Measurements from ENCODE around the gene E2F7.
"Not testable (repeated sequence)": the region's sequence is repeated elsewhere in the genome, so short reads cannot be mapped to it uniquely, and the experiment has no call there.

E2F7 gene

DNA sequence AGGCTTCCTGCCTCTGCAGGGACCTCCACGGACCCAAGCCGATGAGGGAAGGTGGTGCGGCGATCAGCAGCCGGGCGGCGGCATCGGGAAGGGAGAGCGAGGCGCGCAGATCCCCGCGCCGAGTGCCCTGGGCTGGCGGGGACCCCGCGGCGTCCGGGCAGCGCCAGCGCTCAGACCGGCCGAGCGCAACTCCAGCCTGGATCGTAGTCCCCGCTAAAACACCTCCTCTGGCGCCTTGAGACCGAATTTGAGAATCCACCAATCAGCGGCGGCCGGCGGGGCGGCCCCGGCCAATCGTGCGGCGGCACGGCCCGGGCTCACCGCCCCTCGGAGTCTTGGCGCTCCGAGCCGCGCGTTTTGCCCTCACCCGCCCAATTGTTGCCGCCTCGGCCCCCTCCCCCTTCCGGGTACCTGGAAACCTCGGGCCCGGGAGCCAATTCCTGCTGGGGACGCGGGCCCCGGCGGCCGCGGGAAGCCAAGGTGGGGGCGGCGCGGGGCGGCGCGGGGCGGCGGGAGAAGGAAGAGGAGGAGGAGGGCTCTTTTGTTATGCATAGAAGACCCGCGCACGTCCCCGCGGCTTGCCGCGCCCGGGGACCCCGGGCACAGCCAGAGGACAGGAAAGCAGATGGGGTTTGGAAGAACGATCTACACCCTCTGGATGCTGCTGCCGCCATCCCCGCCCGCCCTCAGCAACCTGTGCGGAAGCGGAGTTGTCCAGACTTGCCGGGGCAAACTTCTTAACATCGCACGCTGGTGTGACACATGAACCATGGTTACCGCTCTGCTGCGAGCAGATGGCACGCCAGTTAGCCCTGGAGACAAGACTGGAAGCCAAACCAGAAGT lies at the start of gene E2F7:
Gene E2F7, minus strand, starts transcription at position 209 of the 844 bp plus-strand sequence. CDS start 934 bp downstream, outside the sequence.
- DNase-seq (ENCODE audit: low spot score): peak; percentile 92

DNA sequence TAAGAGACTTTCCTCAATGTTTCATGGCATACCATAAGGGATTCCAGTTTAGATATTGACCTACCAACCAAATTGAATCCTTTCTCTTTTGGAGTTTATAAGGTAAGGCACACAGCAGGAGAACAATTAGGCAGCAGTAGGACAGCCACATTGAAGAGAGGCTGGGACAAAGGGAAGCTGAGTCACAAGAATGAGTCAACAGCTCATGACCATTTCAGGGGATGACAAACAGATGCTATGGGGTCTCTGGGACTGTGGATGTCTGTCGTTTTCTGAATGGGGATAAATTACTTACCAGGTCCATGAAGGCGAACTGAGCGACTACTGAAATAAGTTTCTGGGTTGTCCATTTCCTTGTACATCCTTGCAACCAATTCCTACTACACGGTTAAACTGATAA lies 48.6 kb upstream of the E2F7 start:
- DNase-seq (ENCODE audit: low spot score): no peak

DNA sequence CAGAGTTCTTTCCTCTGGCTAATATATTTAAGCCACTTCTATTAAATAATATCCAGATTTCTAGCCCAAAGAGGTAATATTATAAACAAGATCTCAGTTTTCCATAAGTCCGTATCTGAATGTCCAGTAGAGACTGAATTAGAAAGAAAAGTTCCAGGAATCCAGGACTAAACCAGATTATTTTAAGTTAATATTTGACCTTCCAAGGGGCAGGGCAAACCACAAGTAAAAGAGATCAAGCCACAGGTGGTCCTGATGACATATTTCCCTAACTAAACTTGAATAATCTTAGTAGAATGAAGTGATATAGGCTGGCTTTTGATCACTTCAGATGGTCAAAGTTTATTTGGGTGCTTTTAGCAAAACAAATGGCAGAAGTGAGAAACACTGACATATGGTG lies 43.3 kb upstream of the E2F7 start:
- DNase-seq (ENCODE audit: low spot score): no peak

DNA sequence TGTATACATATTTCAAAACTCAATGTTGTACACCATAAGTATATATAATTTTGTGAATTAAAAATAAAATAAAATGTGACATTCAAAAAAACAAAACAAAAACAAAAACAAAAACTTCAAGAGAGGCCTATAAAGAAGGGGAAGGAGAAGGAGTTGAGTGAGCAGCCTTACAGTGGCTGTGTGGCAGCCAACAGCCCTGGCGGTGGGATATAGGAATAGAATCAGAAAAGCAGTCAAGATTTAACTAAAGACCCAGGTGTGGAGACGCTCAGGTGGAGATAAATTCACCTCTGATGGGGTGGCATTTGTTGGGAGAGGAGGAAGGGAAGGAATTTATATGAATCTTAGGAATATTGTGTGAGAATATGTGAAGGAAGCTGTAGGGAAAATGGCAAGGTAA lies 41.8 kb upstream of the E2F7 start:
- DNase-seq (ENCODE audit: low spot score): no peak

DNA sequence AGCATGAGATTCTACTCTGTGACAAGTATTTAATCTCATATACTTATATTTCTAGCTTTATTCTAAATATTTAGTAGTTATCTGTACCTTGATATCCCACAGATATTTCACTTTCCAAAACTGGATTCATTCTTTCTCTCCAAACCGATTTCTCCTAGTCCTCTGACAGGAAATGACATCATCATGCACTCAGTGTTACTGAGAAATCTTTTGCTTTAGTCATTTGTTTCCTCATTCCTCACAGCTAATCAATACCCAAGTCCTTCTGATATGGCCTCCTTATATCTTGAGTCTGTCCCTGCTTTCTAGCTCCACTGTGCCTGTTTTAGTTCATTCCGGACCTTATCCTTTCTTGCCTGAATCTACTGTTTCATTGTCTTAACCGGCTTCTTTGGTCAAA lies 39.4 kb upstream of the E2F7 start:
- DNase-seq (ENCODE audit: low spot score): no peak

DNA sequence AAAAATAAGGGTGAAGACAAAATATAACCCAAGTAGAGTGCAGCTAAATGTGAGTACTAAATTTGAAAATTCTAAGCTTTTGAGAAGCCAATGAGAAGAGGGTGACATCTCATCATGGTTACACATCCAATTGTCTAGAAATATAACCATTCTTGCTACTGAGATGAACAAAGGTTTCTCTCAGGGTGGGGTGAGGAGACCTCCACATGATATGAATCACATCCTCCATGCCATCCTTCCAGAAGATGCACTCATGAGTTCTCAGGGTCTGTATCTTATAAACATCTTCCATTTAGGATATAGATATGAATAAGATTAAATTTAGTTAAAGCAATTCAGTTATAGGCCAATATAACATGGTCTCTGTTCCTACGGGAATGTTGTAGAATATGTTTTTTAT lies 38.9 kb upstream of the E2F7 start:
- no peak for DNase-seq (ENCODE audit: low spot score)

DNA sequence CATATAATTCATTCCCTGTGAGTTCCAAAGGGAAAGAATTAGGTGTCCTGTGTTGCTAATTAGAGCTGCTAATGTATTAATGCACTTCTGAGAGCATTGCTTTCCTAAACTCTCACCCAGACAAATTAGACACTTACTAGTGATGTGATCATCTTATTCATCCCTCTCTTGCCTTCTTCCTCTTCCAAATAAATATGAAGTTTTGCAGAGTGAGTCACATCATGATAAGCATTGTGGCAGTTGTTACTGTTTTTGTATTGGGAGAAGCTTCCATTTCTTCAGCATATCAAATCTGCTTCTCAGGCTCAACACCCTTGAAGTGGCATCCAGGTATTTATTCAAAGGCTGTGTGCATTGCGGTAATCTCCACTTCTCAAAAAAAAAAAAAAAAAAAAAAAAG lies 37.3 kb upstream of the E2F7 start:
- peak; percentile 19 for DNase-seq (ENCODE audit: low spot score)

GRCh38 chr12:77102123-77102522 lies 36.8 kb upstream of the E2F7 start:
- no peak for DNase-seq (ENCODE audit: low spot score)

GRCh38 chr12:77099799-77100198 lies 34.4 kb upstream of the E2F7 start:
- DNase-seq (ENCODE audit: low spot score): no peak

- no peak for DNase-seq (ENCODE audit: low spot score)
These were observed 32.5 kb upstream of the E2F7 start for GRCh38 chr12:77097846-77098245.

DNA sequence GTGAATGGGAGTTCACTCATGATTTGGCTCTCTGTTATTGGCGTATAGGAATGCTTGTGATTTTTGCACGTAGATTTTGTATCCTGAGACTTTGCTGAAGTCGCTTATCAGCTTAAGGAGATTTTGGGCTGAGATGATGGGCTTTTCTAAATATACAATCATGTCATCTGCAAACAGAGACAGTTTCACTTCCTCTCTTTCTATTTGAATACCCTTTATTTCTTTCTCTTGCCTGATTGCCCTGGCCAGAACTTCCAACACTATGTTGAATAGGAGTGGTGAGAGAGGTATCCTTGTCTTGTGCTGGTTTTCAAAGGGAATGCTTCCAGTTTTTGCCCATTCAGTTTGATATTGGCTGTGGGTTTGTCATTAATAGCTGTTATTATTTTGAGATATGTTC lies 26.9 kb upstream of the E2F7 start:
- DNase-seq (ENCODE audit: low spot score): not testable (repeated sequence)

DNA sequence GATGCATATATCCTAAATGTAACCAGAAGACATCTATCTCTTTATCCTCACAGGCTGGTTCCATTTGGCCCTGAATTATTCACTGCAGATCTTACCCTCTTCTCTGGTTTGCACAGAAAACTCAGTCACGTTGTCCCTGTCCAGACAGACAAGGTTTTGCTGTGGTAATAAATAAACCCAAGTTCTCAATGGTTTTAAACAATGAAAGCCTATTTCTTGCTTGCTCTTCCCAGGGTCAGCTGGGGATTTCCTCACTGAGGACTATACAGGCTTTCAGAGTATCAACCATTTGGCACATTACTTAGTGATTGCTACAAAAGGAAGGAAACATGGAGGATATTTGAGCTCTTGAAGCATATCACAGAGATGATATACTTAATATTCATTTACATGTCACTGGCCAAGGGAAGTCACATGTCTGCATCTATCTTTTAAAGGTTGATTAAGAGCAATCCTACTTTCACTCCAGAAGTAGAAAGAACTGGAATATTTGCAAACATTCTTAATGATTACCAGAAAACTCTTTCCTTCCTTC lies 24.4 kb upstream of the E2F7 start:
- DNase-seq (ENCODE audit: low spot score): no peak

DNA sequence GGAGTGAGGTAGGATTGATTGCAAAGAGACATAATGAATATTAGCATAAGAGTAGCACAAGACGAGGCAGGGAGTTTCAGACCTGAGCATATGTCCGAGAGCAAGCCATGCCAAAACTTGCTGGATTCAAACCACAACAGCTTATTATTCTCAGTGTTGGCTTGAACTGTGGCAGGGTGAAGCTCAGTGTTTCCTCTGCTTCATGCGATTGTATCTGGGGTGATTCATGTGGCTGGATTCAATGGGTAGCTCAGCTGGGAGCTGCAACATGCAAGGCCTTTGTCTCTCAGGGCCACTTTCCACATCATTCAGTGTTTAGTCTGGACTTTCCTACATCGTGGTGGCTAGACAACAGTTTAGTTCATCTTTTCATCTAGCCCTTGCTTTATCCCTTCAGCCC lies 22.1 kb upstream of the E2F7 start:
- no peak for DNase-seq (ENCODE audit: low spot score)

DNA sequence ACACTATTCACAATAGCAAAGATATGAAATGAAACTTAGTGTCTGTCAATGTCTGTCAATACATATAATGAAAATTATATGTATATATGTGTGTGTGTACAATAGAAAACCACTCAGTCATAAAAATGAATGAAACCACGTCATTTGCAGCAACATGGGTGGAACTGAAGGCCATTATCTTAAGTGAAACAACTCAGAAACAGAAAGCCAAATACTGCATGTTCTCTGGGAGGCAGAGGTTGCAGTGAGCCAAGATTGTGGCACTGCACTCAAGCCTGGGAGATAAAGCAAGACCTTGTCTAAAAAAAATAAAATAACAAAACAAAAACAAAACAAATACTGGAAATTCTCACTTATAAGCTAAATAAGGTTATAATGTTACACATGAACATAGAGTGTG lies 16.7 kb upstream of the E2F7 start:
- no peak for DNase-seq (ENCODE audit: low spot score)

- DNase-seq (ENCODE audit: low spot score): no peak
These were observed 14.3 kb upstream of the E2F7 start for GRCh38 chr12:77079631-77080030.

DNA sequence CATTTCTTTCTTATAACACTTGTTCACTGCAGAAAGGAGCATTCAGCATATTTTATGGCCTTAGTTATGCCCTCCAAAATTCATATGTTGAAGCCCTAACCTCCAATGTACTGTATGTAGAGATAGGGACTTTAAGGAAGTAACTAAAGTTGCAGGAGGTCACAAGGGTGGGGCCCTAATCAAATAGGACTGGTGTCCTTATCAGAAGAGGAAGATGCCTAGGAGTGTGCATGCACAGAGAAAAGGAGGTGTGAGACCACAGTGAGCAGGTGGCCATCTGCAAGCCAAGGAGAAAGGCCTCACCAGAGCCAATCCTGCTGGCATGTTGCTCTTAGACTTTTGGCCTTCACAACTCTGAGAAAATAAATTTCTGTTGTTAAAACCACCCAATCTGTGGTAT lies 12.9 kb upstream of the E2F7 start:
- no peak for DNase-seq (ENCODE audit: low spot score)

- no peak for DNase-seq (ENCODE audit: low spot score)
These were observed 11.5 kb upstream of the E2F7 start for GRCh38 chr12:77076886-77077285.

DNA sequence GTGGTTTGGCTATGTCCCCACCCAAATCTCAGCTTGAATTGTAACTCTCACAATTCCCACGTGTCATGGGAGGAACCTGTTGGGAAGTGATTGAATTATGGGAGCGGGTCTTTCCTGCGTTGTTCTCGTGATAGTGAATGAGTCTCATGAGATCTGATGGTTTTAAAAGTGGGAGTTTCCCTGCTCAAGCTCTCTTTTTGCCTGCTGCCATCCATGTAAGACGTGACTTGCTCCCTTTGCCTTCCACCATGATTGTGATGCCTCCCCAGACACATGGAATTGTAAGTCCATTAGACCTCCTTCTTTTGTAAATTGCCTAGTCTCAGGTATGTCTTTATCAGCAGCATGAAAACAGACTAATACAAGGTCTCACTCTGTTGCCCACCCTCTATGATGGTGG lies 8.5 kb upstream of the E2F7 start:
- DNase-seq (ENCODE audit: low spot score): not testable (repeated sequence)

DNA sequence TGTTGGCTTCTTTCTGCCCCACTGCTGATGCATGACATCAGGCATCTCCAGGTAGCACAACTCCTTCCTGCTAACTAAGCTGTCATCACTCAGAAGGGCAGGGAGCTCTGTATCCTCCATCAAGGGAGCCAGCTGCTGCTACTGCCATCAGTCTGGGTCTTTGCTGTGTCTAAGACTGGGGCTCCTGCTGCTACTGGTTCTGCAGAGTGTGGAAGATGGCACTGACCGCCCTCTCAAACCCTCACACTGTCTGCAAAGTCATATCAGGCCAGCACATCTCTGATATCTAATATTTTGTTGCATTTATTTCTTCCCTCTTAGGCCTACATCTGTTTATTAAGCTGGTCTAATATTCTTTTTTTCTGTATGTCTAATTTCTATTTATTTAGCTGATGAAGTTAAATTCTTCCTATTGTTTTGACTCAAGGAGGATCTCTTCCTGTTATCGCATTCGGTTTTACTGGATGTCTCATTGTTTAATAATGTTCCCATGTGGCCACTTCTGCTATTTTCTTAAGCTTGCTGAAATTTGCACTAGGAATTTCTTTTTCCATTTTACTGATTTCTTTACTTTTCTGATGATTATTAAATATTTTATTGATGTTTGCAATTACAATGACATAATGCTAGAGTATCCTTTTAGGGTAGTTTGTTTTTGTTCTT lies 7.6 kb upstream of the E2F7 start:
- no peak for DNase-seq (ENCODE audit: low spot score)

GRCh38 chr12:77070800-77071449 lies 5.6 kb upstream of the E2F7 start:
- DNase-seq (ENCODE audit: low spot score): no peak

DNA sequence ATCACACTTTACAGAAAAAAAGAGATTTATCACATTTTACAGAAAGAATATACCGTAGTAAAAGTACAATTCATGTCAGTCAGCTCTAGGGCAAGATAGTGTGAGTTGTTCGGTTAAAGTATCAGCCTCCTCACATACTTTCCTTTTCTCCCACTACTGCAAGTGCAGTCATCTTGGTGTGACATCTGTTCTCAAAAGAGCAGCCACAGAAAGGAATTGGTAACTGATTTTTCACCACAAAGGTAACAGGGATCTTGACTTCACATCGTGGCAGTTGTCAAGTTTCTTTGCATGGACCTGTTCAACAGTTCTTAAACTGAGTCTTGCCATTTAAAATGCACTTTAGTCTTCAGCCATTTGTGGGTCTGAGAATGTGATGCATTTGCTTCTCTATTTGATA lies 5.0 kb upstream of the E2F7 start:
- no peak for DNase-seq (ENCODE audit: low spot score)

- no peak for DNase-seq (ENCODE audit: low spot score)
These were observed 441 bp downstream of the E2F7 start for GRCh38 chr12:77064896-77065360.
